Stimulated activated CD4-positive, alpha-beta T cell treated with anti-CD3 and anti-CD28 coated beads, Interleukin-4, amount 100 ng/mL, for 24 hours (primary cell): Measurements from ENCODE around the gene TCF20.
A peak's percentile ranks its signal among the peaks of the same experiment; 100 is the strongest.

ENCODE experiments used
- DNase-seq: peaks from one replicate; pipeline ENCODE4 v3.0.0-alpha.2; 2020

TCF20 gene

DNA sequence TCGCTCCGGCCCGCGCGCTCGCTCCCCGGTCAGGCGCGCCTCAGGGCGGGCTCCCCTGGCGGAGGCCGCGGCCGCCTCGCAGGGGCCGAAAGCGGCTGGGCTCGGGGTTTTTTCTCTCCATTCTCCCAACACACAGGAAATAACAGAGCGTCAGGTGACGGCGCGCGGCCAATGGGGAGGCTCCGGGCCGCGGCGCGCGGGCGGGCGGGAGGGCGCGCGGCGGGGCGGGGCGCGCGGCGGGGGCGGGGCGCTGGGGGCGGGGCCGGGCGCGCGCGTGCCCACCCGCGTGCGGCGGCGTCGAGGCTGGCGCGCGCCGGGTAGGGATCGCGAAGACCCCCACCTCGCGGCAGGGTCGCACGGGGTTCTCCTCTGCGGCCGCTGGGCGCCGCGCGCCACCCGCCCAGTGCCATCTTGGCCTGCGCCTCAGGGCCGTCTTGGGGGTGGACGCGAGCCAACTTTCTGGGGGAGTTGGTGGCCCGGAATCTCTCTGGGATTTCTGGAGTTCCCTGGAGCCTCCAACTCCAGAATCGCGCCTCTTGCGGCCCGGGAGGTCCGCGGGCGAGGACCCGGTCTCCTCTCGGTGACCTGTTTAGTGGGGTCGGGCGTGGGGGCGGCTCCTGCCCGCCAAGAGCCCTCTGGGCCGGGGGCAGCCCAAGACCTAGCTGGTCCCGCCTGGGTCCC, at the start of gene TCF20:
TSS of gene TCF20 (minus strand) at position 144 of the 681 bp plus-strand sequence. CDS start 55,348 bp downstream, outside the sequence.
- peak; percentile 78 for DNase-seq

DNA sequence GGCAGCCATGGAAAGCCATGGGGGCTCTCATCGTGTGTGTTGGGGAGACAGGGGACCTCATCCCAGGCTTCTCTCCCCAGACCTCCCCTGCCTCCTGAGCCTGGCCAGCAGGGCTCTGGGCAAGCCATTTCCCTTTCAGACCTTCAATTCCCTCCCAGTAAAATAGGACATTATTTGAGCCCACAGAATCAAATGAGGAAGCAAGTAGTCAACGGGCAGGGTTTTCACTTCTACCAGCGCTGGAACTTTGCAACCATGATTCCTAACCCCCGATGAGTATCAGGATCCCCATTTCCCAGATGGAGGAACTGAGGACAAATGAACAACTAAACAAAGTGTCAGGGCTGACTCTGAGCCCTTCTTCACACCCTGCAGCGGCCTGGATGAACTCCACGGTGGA, 48.9 kb upstream of the TCF20 start:
- DNase-seq: no peak

DNA sequence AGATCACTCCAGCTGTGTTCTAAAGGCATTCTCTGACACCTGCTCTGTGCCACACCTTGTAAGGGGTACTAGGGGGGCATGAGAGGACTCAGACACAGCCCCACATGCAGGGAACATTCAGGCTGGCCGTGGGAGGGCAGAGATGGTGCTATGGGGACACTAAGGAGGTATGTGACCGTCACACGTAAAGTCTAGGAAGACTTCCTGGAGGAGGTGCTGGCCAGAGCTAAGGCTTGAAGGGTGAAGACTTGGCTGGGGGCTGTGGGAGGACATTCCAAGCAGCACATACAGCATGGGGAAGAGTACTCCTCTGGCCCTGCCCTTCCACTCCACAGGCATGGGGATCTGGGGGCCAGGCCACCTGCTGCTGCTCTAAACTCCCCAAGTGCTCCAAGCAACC, 48.5 kb upstream of the TCF20 start:
- no peak for DNase-seq

DNA sequence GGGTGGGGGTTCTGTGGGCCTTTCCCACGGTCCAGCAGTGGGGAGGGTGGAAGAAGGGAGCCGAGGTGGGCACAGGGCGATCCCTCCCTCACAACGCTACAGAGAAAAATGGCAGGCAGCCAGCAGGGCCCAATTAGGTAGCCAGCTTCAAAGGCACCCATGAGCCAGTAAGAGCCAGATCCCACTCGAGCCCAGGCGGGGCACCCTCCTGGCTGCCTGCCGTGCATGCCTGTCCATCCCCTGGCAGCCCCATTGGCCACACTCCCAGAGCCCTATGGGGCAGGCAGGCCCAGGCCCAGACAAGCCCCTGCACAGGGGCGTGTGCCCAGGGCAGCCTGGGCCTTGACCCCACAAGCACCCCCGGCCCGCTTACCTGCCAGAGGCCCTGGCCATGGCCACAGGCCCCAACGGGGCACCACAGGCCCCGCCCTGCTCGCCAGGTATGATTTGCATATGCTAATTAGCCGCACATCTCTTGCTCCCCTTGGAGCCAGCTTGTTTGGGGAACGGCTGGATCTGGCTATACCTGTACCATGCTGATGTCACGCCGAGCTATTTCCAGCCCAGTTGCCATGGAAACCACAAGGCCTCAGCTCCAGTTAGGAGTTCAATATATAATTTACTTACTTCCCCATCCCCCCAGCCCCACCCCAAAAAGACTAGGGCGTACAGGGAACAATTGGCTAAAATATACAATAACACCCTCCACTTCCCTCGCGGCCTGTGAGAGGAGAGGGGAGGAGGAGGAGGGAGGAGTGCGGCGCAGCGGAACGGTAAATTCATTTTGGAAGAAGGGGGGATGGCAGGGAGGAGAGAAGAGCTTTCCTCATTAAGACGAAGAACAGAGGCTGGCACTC, 47.5 kb upstream of the TCF20 start:
- DNase-seq: no peak

DNA sequence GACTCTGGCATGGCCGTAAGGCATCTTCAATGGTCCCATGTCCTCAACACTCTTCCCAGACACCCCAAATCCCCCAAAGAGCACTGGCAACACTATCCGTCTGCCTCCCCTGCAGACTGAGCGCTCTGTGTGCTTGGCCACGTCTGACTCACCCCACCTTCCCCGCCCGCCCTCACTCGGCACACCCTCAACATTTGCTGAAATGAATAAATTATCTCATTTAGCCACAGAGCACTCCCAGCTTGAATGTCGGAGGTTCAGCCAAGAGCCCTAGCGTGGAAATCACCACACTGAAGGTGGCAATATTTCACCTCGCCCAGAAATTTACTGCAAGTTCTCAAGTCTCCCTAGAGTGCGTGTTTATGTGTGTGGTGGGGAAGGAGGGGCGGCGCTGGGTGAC, 46.6 kb upstream of the TCF20 start:
- peak; percentile 51 for DNase-seq

DNA sequence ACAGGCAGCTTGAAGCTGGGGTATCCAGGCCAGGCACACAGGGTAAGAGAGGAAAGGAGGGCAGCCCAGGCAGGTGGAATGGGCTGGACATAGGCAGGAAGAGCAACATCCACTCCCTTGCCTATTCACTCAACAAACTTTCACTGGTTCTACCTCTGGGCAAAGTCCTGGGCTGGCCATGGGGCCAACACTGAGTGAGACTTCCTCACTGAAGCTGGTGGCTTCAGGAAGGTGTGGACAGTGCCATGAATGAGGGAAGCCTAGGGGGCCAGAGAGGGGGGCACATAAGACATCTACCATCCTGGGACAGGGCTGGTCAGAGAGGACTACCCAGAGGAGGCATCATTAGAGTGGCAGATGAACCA, 44.9 kb upstream of the TCF20 start:
- DNase-seq: no peak

DNA sequence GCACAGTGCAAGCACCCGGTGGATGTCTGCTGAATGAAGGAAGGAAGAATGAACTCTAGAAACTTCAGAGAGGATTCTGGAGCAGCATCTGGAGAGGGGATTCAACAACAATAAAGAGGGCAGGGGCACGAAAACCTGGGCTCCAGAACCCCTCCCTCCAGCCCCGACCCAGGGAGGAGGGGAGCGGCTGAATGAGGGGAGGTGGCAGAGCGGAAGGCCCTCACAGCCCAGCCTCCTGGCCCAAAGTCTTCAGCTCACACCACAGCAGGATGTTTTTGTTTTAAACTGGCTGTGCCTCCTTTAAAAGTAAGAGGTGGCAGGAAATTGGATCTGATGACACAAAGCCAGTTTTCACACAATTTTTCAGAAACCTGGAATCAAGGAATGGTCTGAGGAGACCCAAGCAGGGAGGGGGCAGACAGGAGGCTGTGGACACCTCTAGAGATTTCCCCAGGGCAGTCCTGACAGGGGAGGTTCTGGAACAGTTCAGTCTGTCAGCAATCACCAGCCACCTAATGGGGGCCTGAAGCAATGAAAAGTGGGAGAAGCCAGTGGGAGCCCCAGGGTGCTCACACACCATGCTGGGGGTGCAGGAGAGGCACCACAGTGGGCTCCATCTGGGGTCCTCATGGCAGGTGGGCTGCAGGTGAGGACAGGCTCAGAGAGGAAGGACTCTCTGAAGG, 44.4 kb upstream of the TCF20 start:
- DNase-seq: no peak

DNA sequence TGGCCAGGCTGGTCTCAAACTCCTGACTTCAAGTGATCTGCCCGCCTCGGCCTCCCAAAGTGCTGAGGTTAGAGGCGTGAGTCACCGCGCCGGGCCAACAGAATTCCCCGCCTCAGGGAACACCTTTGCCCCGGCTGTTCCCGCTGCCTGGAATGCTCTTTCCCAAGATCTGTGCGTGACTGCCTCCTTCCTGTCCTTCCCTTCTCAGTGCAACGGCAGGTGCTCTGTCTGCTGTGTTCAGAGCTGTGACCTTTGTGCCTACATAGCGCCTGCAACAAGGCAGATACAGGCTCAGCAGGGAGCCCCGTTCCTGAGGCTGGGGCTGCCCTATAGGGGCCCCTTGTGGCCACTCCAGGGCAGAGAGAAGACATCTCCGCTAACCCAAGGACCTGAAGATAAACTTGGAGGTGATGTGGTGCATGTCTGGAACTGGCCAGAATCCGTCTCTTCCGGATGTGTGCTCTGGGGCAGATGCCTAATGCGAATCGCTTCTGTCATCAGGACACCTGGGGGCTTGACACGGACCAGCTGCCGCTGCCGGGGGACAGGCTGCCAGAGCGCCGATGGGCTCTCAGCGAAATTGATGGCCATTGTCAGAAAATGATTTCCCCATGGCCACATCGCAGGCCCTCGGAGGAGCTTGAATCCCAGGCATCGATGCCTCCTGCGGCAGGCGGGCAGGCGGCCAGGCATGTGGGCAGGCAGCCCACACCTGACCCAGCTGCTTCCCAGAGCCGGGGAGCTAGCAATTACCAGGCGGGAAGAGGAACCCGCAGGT, 43.5 kb upstream of the TCF20 start:
- no peak for DNase-seq

DNA sequence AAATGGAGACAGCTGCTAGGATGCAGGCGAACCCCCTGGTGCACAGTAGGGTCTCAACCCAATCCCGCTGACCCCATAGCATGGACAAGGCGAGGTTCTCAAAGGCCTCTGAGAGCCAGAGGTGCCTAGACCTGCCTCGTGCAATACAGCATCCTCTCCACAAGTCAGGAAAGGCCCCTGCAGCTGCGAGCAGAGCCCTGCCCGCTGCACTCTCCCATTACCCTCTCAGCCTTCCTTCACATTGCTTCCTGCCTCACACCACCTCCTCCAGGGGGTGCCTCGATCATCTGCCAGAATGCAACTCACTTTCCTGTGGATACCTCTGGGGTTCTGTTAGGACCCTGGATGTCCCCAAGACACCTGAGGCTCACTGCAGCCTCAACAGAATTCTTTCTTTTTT, 42.8 kb upstream of the TCF20 start:
- DNase-seq: no peak

DNA sequence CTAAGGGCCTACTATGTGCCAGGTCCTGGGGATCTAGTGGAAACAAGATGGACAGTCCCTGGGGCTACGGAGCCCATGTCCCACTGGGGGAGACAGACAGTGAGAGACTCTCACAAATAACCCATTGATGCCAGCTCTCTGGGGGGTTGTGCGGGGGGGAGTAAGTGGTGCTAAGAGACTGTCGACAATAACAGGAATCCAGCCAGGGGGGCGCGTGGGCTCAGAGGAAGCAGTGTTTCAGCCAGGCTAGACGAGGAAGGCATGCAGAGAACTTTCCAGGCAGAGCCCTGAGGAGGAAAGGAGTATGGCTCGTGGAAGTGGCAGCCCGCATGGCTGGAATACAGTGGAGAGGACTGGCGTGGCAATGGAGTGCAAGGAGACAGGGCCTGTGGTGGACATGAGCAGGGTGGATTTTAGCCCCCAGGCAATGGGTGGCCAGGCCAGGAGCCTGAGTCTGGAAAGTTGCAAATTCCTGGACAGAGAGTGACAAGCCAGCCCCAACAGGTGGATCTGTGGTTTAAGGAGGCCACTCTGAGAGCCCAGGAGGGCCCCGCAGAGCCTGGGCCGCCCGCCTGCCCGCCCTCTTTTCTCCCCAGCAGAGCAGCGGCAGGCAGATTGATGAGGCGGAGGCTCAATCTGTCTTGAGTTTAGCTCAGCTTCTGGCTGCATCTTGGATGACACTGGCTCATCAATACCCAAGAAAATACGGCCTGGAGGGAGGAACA, 40.0 kb upstream of the TCF20 start:
- DNase-seq: no peak

DNA sequence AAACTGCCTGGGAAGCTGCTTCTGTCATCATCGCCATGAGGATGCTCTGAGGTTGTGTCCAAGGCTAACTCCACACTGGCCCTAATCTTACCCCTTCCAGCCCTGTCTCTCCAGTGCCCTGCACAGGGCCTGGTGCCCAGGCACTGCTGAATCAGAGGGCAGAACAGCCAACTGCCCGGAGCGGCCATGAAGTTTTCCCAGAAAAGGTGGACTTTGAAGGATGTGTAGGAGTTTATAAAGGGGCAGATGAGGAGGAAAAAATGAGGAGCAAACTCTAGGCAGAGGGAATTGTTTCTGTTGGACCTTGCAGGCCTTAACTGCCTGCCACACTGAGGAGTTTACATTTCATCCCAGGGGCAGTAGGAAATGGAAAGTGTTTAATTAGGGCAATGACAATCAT, 39.4 kb upstream of the TCF20 start:
- no peak for DNase-seq

DNA sequence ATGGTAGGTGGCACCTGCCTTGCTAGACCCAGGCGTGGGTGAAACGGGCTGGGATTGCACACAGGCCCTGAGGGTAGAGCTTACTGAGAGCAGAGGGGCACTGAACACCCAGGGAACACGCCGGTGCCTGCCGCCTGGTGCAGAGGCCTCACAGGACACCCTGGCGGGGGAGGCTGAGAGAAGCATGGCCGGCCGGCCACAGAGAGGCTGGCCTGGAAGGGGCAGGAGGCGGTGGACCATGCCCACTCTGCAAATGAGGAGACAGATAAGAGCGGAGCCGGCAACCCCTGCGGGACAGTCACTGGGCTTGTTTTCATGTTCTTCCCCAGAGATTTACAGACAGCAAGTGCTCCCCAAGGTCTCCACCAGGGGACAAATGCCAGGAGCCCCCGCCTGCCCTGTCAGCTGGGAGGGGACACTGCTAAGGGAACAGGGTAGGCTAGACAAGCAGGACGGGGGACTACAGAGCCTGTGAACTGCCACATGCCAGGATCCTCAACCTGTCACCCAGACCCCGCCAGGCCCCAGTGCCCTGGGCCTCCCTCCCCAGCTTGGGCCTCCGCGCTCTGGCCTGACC, 38.5 kb upstream of the TCF20 start:
- DNase-seq: no peak

DNA sequence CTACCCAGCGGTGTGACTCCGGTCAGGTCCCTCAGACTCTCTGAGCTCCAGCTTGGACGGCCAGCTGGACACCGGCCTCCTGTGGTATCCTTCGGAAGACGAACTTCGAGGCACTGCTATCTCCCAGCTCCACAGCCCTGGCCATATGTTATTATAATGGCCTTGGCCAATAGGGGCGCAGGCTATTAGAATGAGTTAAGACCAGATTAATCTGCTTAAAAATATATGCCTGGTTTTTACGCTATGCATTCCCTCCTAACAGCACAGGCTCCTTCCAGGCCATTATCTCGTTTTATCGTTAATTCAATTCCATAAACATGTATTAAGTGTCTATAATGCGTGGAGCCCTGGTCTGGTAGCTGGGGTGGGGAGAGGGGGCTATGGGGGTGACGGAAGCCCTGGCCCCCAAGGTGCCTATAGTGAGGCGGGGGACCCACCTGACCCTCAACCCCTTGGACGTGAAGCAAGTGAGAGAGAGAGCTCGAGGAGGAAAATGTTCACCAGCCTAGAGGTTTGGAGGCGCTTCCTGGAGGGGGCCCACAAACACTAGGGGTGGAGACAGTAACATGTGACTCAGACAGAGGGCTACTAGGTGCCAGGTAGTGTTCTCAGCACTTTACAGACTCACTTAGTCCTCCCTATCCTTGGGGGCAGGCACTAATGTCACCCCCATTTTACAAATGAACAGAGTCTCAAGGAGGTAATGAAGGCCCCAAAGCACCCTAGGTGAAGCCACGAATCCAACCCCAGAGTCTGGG, 37.5 kb upstream of the TCF20 start:
- DNase-seq: no peak

DNA sequence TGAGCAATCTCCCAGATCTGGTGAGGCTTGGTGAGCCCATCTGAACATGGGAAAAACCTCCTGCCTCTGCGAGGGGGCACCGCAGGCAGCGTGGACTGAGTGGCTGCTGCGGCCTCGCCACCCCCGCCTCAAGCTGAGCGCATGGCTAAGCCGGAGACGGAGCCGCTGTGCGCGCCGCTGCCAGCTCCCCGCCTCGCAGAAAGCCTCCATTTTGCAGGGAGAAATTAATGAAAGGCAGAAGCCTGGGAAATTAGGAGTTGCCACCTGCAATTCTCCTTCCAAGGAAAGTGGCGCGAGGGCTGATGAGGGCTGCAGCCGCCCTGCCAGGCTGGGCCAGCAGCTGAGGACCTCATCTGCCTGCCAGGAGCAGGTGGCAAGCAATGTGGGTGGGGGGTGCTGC, 35.6 kb upstream of the TCF20 start:
- no peak for DNase-seq

DNA sequence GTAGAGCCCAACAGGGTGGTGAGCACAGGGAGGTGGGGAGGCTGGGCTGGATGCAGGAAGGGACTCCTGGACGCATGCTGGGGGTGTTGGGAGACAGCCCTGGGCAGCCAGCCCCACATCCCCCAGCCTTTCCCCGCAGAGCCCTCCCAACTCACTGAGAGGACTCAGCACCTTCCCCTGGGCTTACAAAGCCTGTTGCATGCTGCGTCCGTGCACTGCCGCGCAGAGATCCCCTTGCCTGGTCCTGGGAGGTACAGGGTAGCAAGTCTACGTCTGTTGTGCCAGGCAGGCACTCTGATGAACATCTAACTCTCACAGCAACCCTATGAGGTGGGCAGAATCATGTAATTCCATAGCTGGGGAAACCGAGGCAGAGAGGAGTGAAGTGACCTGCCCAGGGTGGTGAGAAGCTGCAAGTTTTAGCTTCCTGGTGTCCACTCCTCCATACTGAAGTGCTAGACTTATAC, 33.9 kb upstream of the TCF20 start:
- DNase-seq: no peak

DNA sequence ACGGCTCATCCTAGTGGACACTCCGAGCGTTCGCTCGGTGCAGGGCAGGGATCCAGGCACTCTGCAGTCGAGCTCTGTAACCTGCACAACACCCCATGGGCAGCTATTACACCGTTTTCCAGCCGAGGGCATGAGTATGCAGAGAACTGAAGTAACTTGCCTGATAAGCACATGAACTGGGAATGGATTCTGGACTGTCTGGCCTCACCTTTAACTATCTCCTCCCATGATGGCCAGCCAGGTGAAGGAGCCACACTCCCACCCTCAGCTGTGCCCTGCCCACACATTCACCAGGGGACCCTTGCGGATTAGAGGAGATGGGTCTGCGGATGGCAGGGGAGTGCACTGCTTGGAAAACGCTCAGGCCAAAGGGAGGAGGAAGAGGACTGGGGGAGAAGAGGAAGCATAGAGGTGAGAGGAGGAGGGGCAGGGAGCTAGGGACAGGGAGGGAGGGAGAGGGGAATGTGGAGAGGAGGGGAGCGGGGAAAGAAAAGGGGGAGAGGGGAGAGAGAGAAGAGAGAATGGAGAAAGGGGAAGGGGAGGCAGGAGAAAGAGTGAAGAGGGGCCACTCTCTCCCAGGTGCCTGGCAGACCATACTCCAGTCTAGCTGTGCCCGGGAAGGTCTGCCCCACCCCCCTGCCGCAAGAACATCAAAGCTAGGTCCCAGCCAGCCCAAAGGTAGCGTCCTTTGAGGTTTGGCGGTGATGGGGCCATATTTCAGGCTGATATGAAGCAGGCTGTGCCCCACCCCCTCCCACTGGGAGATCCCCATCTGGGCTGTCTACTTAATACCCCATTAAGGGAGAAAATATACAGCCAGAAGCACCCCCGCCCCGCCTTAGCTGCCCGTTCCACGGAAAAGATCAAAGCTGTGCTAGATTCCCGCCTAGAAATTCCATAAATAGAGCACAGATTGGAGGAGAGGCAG, 33.2 kb upstream of the TCF20 start:
- no peak for DNase-seq

DNA sequence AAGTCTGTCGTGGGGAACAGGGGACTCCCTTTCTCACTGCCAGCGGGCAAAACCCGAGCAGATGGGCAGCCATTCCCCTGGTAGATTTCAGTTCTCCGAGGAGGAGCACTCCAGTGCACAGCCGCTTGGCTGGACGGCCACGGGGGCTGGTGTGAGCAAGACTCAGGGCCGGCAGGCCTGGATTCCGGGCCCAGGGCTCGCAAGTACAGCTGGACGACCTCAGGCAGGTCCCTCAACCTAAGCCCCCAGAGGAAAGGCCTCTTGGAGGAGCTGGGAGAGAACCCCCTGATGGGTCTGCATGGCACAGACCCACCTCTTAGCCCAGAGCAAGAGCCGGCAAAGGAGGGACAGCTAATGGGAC, 31.3 kb upstream of the TCF20 start:
- DNase-seq: no peak

DNA sequence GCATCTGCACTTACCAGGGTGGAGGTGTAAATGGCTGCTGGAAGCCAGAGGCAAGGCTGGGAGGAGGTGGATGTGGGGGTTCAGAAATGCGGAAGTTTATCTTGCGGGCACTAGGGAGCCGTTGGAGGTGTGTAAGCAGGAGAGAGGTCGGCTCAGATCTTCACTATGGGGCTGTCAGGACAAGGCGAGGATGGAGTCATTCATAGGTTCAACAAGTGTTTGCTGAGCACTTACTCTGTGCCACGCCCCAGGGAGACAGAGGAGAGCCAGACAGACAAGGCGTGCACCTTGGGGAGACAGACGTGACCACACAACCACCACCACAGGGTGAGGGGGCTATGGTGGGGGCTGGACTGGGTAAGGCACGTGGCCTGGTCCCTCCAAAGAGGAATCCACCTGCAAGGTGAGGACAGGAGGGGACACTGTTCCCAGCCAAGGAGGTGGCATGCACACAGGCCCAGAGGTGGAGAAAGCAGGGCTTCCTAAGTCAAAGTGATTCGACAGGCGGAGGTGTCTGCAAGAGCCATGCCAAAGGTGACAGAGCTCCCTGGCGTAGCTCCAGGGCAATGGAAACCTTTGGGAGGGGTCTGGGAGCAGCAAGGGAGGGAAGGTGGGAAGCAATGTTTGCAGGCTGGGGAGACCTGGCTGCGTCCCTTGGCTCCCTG, 30.8 kb upstream of the TCF20 start:
- DNase-seq: no peak

DNA sequence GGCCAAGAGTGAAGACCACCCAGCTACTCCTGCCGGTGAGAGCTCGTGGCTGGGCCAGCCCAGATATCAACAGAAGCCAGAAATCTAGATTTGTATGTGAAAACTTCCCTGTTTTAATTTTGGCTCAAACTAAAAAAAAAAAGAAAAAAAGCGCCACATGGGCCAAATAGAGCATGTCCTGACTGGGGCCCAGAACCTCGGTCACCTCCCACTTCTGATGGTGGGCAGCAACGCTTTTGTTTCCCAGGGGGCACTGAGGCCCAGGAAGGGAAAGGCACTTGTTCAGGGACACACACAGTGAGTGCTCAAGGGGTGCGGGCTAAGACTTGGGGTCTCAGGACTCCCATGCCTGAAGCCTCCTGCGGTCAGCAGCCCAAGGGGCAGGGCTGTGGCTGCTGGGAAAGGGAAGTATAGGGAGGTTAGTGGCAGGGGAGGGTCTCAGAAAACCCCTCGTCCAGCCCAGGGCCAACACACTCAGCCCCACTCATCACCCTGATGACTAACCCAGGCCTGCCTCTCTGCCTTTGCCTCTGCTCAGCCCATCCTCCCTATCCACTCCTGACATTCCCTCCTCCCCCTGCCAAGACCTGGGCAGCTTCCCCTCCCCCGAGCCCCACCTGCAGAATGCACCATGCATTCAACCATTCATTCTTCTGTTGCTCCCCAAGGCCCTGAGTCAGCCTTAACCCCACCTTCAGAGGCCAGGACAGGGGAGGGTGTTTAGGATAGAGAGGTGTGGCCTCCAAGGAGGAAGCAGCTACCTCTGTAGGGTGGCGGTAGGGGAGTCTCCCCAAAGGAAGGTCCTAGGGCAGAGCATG, 30.0 kb upstream of the TCF20 start:
- DNase-seq: peak; percentile 40
